ENCODE measurements around the gene ZNF688. TPM values are rescaled to one million over a fixed set of nuclear protein-coding genes. Genes with fewer than 3 reads are reported as not detected.

The ZNF688 gene
- total and polyA plus RNA-seq, 2 of the 13 experiments (the other 11 are each of a cell fraction or from before 2014, with no cell fraction given) = 2.4 to 5.4 TPM

- TF ChIP-seq ZBTB25 (CRISPR knock-in tag; IDR thresholded peaks at IDR 0.05) = no peak
- TF ChIP-seq ZFY (CRISPR knock-in tag; IDR thresholded peaks at IDR 0.05) = no peak
- TF ChIP-seq SMARCE1 (IDR thresholded peaks at IDR 0.05; ENCODE audit: borderline replicate concordance) = no peak
- no peak for TF ChIP-seq FUBP1 (CRISPR knock-in tag; IDR thresholded peaks at IDR 0.05; ENCODE audit: borderline replicate concordance)
- TF ChIP-seq ZNF879 (CRISPR knock-in tag; IDR thresholded peaks at IDR 0.05) = no peak
- TF ChIP-seq ZNF264 (CRISPR knock-in tag; IDR thresholded peaks at IDR 0.05) = no peak
- no peak for TF ChIP-seq SRSF4 (IDR thresholded peaks at IDR 0.05; ENCODE audit: low read depth, low read length, poor library complexity, severe bottlenecking)
- TF ChIP-seq NFATC3 (CRISPR knock-in tag; IDR thresholded peaks at IDR 0.05) = no peak
- no peak for TF ChIP-seq WIZ (CRISPR knock-in tag; IDR thresholded peaks at IDR 0.05)
- TF ChIP-seq HNRNPH1 (optimal IDR thresholded peaks at IDR 0.05; ENCODE audit: low read depth, low read length) = no peak
- no peak for TF ChIP-seq CBFB (CRISPR knock-in tag; IDR thresholded peaks at IDR 0.05)
- no peak for TF ChIP-seq ZNF484 (CRISPR knock-in tag; IDR thresholded peaks at IDR 0.05; ENCODE audit: borderline replicate concordance, low read depth)
- TF ChIP-seq ZBTB33 (CRISPR knock-in tag; IDR thresholded peaks at IDR 0.05) = peak; percentile 87
- no peak for TF ChIP-seq ZNF331 (CRISPR knock-in tag; IDR thresholded peaks at IDR 0.05)
- peak; percentile 9; the same call in 1 of the 2 replicates for TF ChIP-seq STAG1 (CRISPR knock-in tag; IDR thresholded peaks at IDR 0.05)
- TF ChIP-seq ZNF160 (CRISPR knock-in tag; IDR thresholded peaks at IDR 0.05) = no peak
- no peak for TF ChIP-seq JUND (CRISPR knock-in tag; IDR thresholded peaks at IDR 0.05)
- TF ChIP-seq PLSCR1 (CRISPR knock-in tag; IDR thresholded peaks at IDR 0.05; ENCODE audit: borderline replicate concordance) = no peak
- TF ChIP-seq CTCF (CRISPR knock-in tag; IDR thresholded peaks at IDR 0.05) = 0 out of 2 replicates have a peak, but pooled peaks have one; percentile 13
These were observed 14.1 kb upstream of the ZNF688 start, which contains the start of gene ZNF785 (continued) for GRCh38 chr16:30585400-30586191.

All from HepG2 (cell line).